Osteoblast (primary cell): Measurements from ENCODE around the gene MTHFD1L. TPM values are rescaled to one million over a fixed set of nuclear protein-coding genes. Genes with fewer than 3 reads are reported as not detected.

Source experiments
- DNase-seq: peaks from one replicate; pipeline ENCODE4 v3.0.0; 2011; ENCODE audit warnings: low spot score, mixed read lengths; ENCODE audit not compliant: insufficient read length; ENCODE audit errors: missing footprints
- H2AFZ ChIP-seq: 2 replicates; pipeline ENCODE4 v1.6.0; 2011; ENCODE audit warnings: mild to moderate bottlenecking, low read length
- H3K27ac ChIP-seq: 2 replicates; pipeline ENCODE4 v1.5.1; 2011; ENCODE audit warnings: mild to moderate bottlenecking, low read depth, low read length, moderate library complexity
- H3K27me3 ChIP-seq: 2 replicates; pipeline ENCODE4 v1.6.0; 2012; ENCODE audit warnings: mild to moderate bottlenecking, control low read depth, inconsistent platforms, low read length, moderate library complexity; ENCODE audit not compliant: insufficient read depth
- H3K36me3 ChIP-seq: 2 replicates; pipeline ENCODE4 v1.5.1; 2011; ENCODE audit warnings: mild to moderate bottlenecking, low read length, control low read depth, moderate library complexity; ENCODE audit not compliant: insufficient read depth
- H3K4me1 ChIP-seq: 2 replicates; pipeline ENCODE4 v1.5.1; 2011; ENCODE audit warnings: mild to moderate bottlenecking, low read length, control low read depth, moderate library complexity; ENCODE audit not compliant: insufficient read depth
- H3K4me2 ChIP-seq: 2 replicates; pipeline ENCODE4 v1.6.0; 2011; ENCODE audit warnings: mild to moderate bottlenecking, low read length; ENCODE audit not compliant: insufficient read depth
- H3K4me3 ChIP-seq: fragments of 200-600 bp; sonication (generic); 3 replicates; pipeline ENCODE4 v1.5.1; 2012; ENCODE audit warnings: mild to moderate bottlenecking, low read length, inconsistent platforms; ENCODE audit not compliant: insufficient read depth
- H3K79me2 ChIP-seq: 2 replicates; pipeline ENCODE4 v1.6.0; 2012; ENCODE audit warnings: mild to moderate bottlenecking, low read length, control low read depth, inconsistent platforms; ENCODE audit not compliant: insufficient read depth
- H3K9me3 ChIP-seq: 2 replicates; pipeline ENCODE4 v1.5.1; 2011; ENCODE audit warnings: low read depth, low read length, control low read depth
- H4K20me1 ChIP-seq: 2 replicates; pipeline ENCODE4 v1.6.0; 2012; ENCODE audit warnings: mild to moderate bottlenecking, low read length, control low read depth; ENCODE audit not compliant: insufficient read depth
- total RNA-seq: library from RNA; depleted of rRNA; stranded (reverse); fragments of >200 nt; gene quantifications from 2 replicates; pipeline ENCODE4 v1.2.3, GENCODE V29; 2012
- TF ChIP-seq, protein P1 (sequence below): IDR thresholded peaks from 2 replicates; pipeline ENCODE4 v1.5.1; 2011; ENCODE audit warnings: mild to moderate bottlenecking, low read depth, low read length, moderate library complexity; ENCODE audit errors: extremely low read depth

The MTHFD1L gene
- total RNA-seq, 1 donor, result 56.8 TPM

DNA sequence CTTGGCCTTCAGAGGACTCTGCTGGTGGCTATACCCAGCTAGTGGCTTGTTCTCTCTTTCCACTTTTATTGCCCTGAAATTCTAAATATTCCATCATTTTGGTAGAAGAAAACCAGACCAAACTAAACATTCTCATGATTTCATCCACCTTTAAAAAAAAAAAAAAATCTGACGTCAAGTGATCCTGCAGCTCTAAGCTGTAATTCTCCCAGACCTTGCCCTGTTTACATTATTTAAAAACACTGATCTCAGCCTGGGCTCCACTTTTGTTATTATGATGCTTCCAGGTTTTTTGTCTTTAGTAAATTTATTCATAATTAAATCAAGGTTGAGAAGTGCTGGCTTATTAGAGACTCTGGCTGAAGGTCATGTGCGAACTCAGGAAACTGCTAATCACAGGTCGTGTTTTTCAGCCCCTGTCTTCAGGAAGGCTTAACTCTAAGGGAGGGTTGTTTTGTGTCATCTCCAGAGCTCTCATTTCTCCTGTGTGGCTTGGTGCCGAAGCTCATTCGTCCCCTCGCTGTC, 114.4 kb downstream of the MTHFD1L start:
- Histone ChIP-seq H3K79me2 (peaks cover 3% of the 10 kb centered on the region), H4K20me1 (no peaks in the 10 kb centered on the region), H3K36me3 (peaks cover 39% of the 10 kb centered on the region), H3K27me3 (no peaks in the 10 kb centered on the region), H3K27ac (no peak overlapping the region), H2AFZ (no peak overlapping the region), H3K9me3 (no peaks in the 10 kb centered on the region), H3K4me1 (peaks cover 9% of the 10 kb centered on the region), H3K4me2 (no peak overlapping the region), H3K4me3 (no peak overlapping the region)
- TF ChIP-seq, protein P1, sequence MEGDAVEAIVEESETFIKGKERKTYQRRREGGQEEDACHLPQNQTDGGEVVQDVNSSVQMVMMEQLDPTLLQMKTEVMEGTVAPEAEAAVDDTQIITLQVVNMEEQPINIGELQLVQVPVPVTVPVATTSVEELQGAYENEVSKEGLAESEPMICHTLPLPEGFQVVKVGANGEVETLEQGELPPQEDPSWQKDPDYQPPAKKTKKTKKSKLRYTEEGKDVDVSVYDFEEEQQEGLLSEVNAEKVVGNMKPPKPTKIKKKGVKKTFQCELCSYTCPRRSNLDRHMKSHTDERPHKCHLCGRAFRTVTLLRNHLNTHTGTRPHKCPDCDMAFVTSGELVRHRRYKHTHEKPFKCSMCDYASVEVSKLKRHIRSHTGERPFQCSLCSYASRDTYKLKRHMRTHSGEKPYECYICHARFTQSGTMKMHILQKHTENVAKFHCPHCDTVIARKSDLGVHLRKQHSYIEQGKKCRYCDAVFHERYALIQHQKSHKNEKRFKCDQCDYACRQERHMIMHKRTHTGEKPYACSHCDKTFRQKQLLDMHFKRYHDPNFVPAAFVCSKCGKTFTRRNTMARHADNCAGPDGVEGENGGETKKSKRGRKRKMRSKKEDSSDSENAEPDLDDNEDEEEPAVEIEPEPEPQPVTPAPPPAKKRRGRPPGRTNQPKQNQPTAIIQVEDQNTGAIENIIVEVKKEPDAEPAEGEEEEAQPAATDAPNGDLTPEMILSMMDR, result no peak
- DNase-seq, result no peak

DNA sequence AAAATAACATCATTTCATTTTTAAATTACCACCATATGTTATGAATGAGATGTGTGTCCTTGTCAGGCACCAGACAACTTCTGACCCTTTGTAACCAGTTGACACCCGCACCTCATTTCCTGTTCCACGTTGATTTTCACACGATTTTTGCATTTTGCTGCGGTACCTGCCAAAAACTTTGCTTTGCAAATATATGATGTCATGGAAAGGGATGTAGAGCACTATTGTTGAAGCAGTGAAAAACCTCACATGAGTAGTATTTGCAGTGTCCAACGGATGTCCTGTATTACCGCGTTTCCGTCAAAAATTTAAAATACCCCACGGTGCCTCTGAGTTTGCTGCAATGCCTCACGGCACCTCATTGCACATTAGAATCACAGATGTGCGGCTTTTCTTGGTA, 115.6 kb downstream of the MTHFD1L start:
- H3K36me3 ChIP-seq, result peaks cover 34% of the 10 kb centered on the region
- DNase-seq, result no peak
- H3K27me3 ChIP-seq, result no peaks in the 10 kb centered on the region
- no peaks in the 10 kb centered on the region for H3K9me3 ChIP-seq
- H2AFZ ChIP-seq, result no peak overlapping the region
- peaks cover 3% of the 10 kb centered on the region for H3K79me2 ChIP-seq
- H4K20me1 ChIP-seq, result no peaks in the 10 kb centered on the region
- H3K4me2 ChIP-seq, result no peak overlapping the region
- TF ChIP-seq, protein P1, result no peak
- peaks cover 9% of the 10 kb centered on the region for H3K4me1 ChIP-seq
- no peak overlapping the region for H3K4me3 ChIP-seq
- H3K27ac ChIP-seq, result no peak overlapping the region

DNA sequence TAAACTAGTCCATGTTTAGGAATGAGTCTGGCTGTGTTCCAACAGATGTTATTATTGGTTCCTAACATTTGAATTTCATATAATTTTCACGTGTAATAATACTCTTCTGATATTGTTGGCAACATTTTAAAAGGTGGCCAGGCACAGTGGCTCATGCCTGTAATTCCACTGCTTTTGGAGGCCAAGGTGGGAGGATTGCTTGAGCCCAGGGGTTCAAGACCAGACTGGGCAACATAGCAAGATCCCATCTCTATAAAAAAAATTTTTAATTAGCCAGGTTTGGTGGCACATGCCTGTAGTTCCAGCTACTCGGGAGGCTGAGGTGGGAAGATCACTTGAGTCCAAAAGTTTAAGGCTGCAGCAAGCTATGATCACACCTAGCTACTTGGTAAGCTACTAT, 116.2 kb downstream of the MTHFD1L start:
- TF ChIP-seq, protein P1, result no peak
- H3K36me3 ChIP-seq, result peaks cover 34% of the 10 kb centered on the region

DNA sequence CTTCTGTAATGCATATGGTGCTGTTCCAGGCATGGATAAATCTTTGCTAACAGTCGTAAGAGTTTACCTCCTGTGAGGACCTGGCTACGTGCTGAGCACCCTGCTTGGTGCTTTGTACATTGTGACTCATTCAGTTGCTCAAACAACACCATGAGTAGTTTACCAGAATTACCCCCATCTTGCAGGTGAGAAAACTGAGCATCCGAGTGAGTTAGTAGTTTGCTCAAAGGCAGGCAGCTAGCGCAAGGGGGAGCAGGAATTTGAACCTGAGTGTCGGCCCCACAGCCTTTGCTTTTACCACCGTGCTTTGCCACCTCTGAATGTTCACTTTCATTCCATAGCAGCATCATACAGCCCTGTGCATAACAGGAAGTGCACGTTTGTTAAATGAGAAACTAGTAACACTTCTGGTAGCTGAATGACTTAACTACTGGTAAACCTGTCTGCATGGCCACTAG, 121.9 kb downstream of the MTHFD1L start:
- DNase-seq, result no peak
- Histone ChIP-seq H3K27me3 (no peaks in the 10 kb centered on the region), H3K79me2 (no peaks in the 10 kb centered on the region), H3K4me3 (no peak overlapping the region), H3K4me1 (peaks cover 4% of the 10 kb centered on the region), H3K9me3 (no peaks in the 10 kb centered on the region), H3K36me3 (peaks cover 22% of the 10 kb centered on the region), H4K20me1 (no peaks in the 10 kb centered on the region), H3K27ac (no peak overlapping the region), H2AFZ (no peak overlapping the region), H3K4me2 (no peak overlapping the region)
- TF ChIP-seq, protein P1, result no peak

More for the DNA sequence above, 116.2 kb downstream of the MTHFD1L start:
- no peaks in the 10 kb centered on the region for H4K20me1 ChIP-seq
- H3K27me3 ChIP-seq, result no peaks in the 10 kb centered on the region
- no peak for DNase-seq
- H3K9me3 ChIP-seq, result no peaks in the 10 kb centered on the region
- no peak overlapping the region for H2AFZ ChIP-seq
- no peak overlapping the region for H3K4me3 ChIP-seq
- H3K4me1 ChIP-seq, result peaks cover 9% of the 10 kb centered on the region
- H3K4me2 ChIP-seq, result no peak overlapping the region
- H3K27ac ChIP-seq, result no peak overlapping the region
- peaks cover 3% of the 10 kb centered on the region for H3K79me2 ChIP-seq
